Hepatocyte (in vitro differentiated cells): ENCODE results near the gene CAMK1. TPM values are rescaled to one million over a fixed set of nuclear protein-coding genes. Genes with fewer than 3 reads are reported as not detected.

Experiments
- DNase-seq: peaks from one replicate; pipeline ENCODE4 v3.0.0-alpha.2; 2016; ENCODE audit warnings: low spot score
- H2AFZ ChIP-seq: fragments of 200-600 bp; sonication (generic); 2 replicates; pipeline ENCODE4 v1.6.0; 2016; ENCODE audit warnings: antibody characterized with exemption, mild to moderate bottlenecking
- H3K27ac ChIP-seq: fragments of 200-600 bp; sonication (generic); 2 replicates; pipeline ENCODE4 v1.5.1; 2016; ENCODE audit warnings: mild to moderate bottlenecking
- H3K27me3 ChIP-seq: fragments of 200-600 bp; sonication (generic); 2 replicates; pipeline ENCODE4 v1.6.1; 2016
- H3K36me3 ChIP-seq: fragments of 200-600 bp; sonication (generic); replicated peaks from 2 replicates; pipeline ENCODE4 v1.5.1; 2016; ENCODE audit warnings: low read depth; ENCODE audit not compliant: insufficient read depth
- H3K4me1 ChIP-seq: fragments of 200-600 bp; sonication (generic); 2 replicates; pipeline ENCODE4 v1.5.1; 2016; ENCODE audit warnings: mild to moderate bottlenecking, moderate library complexity; ENCODE audit not compliant: insufficient read depth
- H3K4me2 ChIP-seq: fragments of 200-600 bp; sonication (generic); 2 replicates; pipeline ENCODE4 v1.6.0; 2016
- H3K4me3 ChIP-seq: fragments of 200-600 bp; sonication (generic); 2 replicates; pipeline ENCODE4 v1.5.1; 2016; ENCODE audit warnings: mild to moderate bottlenecking
- H3K79me2 ChIP-seq: fragments of 200-600 bp; sonication (generic); 2 replicates; pipeline ENCODE4 v1.6.0; 2017; ENCODE audit warnings: mild to moderate bottlenecking
- H3K9me2 ChIP-seq: fragments of 200-600 bp; sonication (generic); replicated peaks from 2 replicates; pipeline ENCODE4 v1.6.0; 2017; ENCODE audit warnings: mild to moderate bottlenecking; ENCODE audit not compliant: insufficient read depth
- H3K9me3 ChIP-seq: fragments of 200-600 bp; sonication (generic); 2 replicates; pipeline ENCODE4 v1.5.1; 2016; ENCODE audit warnings: low read depth, mild to moderate bottlenecking
- H4K20me1 ChIP-seq: fragments of 200-600 bp; sonication (generic); 2 replicates; pipeline ENCODE4 v1.6.0; 2016; ENCODE audit warnings: mild to moderate bottlenecking; ENCODE audit not compliant: insufficient read depth, poor library complexity, severe bottlenecking
- CTCF ChIP-seq: fragments of 200-600 bp; sonication (generic); IDR thresholded peaks from 2 replicates; pipeline ENCODE4 v1.5.1; 2016; ENCODE audit warnings: antibody characterized with exemption, mild to moderate bottlenecking; ENCODE audit not compliant: poor library complexity
- EZH2 ChIP-seq: fragments of 200-600 bp; sonication (generic); IDR thresholded peaks from 2 replicates; pipeline ENCODE4 v1.6.1; 2016; ENCODE audit warnings: antibody characterized with exemption, mild to moderate bottlenecking, borderline replicate concordance
- EZH2phosphoT487 ChIP-seq: fragments of 200-600 bp; sonication (generic); IDR thresholded peaks from one replicate; pipeline ENCODE4 v1.6.1; 2018; ENCODE audit warnings: antibody characterized with exemption, mild to moderate bottlenecking, low read depth, moderate library complexity; ENCODE audit not compliant: unreplicated experiment, severe bottlenecking
- WGBS: methylation state at CpG from one replicate; pipeline ENCODE4 v1.1.6; 2016; ENCODE audit warnings: low lambda C conversion rate; ENCODE audit errors: missing lambda C conversion rate; 5-methylcytosine and 5-hydroxymethylcytosine counted together
- polyA plus RNA-seq: library from polyadenylated mRNA; unstranded; fragments of >200 nt; fragmentation: Nextera tagmentation; extraction: Ambion mirVana; gene quantifications from 2 replicates; pipeline ENCODE4 v1.2.1, GENCODE V29; 2016
- total RNA-seq: library from RNA; depleted of rRNA; stranded (reverse); fragments of >200 nt; gene quantifications from 2 replicates; pipeline ENCODE4 v1.2.3, GENCODE V29; 2014

CAMK1 gene
- total and polyA plus RNA-seq, 2 experiments from 2014 or later, result 9.7 to 16.1 TPM

- DNase-seq, result no peak
- WGBS, result 79% methylated on average over 4 of the region's 4 CpGs
- H3K27me3 ChIP-seq, result peaks cover 4% of the 10 kb centered on the region
- H3K36me3 ChIP-seq, result no peaks in the 10 kb centered on the region
- H3K27ac ChIP-seq, result no peak overlapping the region
- H4K20me1 ChIP-seq, result no peaks in the 10 kb centered on the region
- TF ChIP-seq CTCF (no peak), EZH2 (no peak), EZH2phosphoT487 (no peak)
- no peak overlapping the region for H3K4me2 ChIP-seq
- H3K4me3 ChIP-seq, result no peak overlapping the region
- H3K79me2 ChIP-seq, result no peaks in the 10 kb centered on the region
- no peak overlapping the region for H2AFZ ChIP-seq
- peaks cover 6% of the 10 kb centered on the region for H3K4me1 ChIP-seq
- no peaks in the 10 kb centered on the region for H3K9me3 ChIP-seq
- H3K9me2 ChIP-seq, result no peaks in the 10 kb centered on the region
Measured at GRCh38 chr3:9713142-9713541, 56.6 kb downstream of the CAMK1 start.

- Histone ChIP-seq H3K9me2 (no peaks in the 10 kb centered on the region), H3K79me2 (no peaks in the 10 kb centered on the region), H3K27me3 (peaks cover 4% of the 10 kb centered on the region), H3K9me3 (no peaks in the 10 kb centered on the region), H3K27ac (no peak overlapping the region), H4K20me1 (no peaks in the 10 kb centered on the region), H2AFZ (no peak overlapping the region), H3K4me1 (peaks cover 6% of the 10 kb centered on the region), H3K4me2 (no peak overlapping the region), H3K36me3 (no peaks in the 10 kb centered on the region), H3K4me3 (no peak overlapping the region)
- DNase-seq, result no peak
- WGBS, result 90% methylated on average over 2 of the region's 2 CpGs
- no peak for TF ChIP-seq CTCF
- TF ChIP-seq EZH2phosphoT487, result no peak
- no peak for TF ChIP-seq EZH2
Measured at GRCh38 chr3:9712415-9712814, 57.3 kb downstream of the CAMK1 start.

GRCh38 chr3:9710174-9710739 lies 59.5 kb downstream of the CAMK1 start:
- no peaks in the 10 kb centered on the region for H3K4me1 ChIP-seq
- H3K27ac ChIP-seq, result no peak overlapping the region
- H3K27me3 ChIP-seq, result peaks cover 15% of the 10 kb centered on the region
- no peak for DNase-seq
- no peaks in the 10 kb centered on the region for H4K20me1 ChIP-seq
- no peaks in the 10 kb centered on the region for H3K79me2 ChIP-seq
- no peaks in the 10 kb centered on the region for H3K9me2 ChIP-seq
- H3K9me3 ChIP-seq, result no peaks in the 10 kb centered on the region
- no peaks in the 10 kb centered on the region for H3K36me3 ChIP-seq
- WGBS, result 78% methylated on average over 3 of the region's 3 CpGs
- TF ChIP-seq EZH2 (no peak), EZH2phosphoT487 (no peak), CTCF (no peak)
- no peak overlapping the region for H3K4me3 ChIP-seq
- no peak overlapping the region for H2AFZ ChIP-seq
- H3K4me2 ChIP-seq, result no peak overlapping the region

Other genes with a start within 250 kb of the CAMK1 start
- not detected in 2 replicates for gene LHFPL4, start 216.1 kb downstream of the CAMK1 start, total RNA-seq
- gene LHFPL4, start 216.1 kb downstream of the CAMK1 start, polyA plus RNA-seq, result 0.09 and 0.34 TPM in 2 replicates
- 26.9 and 27.1 TPM in 2 replicates for gene MTMR14, start 120.4 kb downstream of the CAMK1 start, total RNA-seq
- gene MTMR14, start 120.4 kb downstream of the CAMK1 start, polyA plus RNA-seq, result 34.8 and 40.2 TPM in 2 replicates
- gene CPNE9, start 66.1 kb downstream of the CAMK1 start, total RNA-seq, result not detected in 2 replicates
- gene CPNE9, start 66.1 kb downstream of the CAMK1 start, polyA plus RNA-seq, result not detected in 2 replicates
- 9.6 and 10.7 TPM in 2 replicates for gene BRPF1, start 38.2 kb downstream of the CAMK1 start, total RNA-seq
- gene BRPF1, start 38.2 kb downstream of the CAMK1 start, polyA plus RNA-seq, result 9.1 and 9.3 TPM in 2 replicates
- 34.7 and 38.7 TPM in 2 replicates for gene OGG1, start 20.0 kb downstream of the CAMK1 start, total RNA-seq
- 43.2 and 48.9 TPM in 2 replicates for gene OGG1, start 20.0 kb downstream of the CAMK1 start, polyA plus RNA-seq
- gene TADA3, start 22.5 kb upstream of the CAMK1 start, total RNA-seq, result 65.5 and 70.4 TPM in 2 replicates
- gene TADA3, start 22.5 kb upstream of the CAMK1 start, polyA plus RNA-seq, result 55.5 and 61.2 TPM in 2 replicates
- gene ARPC4, start 23.1 kb upstream of the CAMK1 start, total RNA-seq, result 175 and 182 TPM in 2 replicates
- gene ARPC4, start 23.1 kb upstream of the CAMK1 start, polyA plus RNA-seq, result 132 and 149 TPM in 2 replicates
- gene TTLL3, start 40.3 kb upstream of the CAMK1 start, total RNA-seq, result 20.5 and 21.5 TPM in 2 replicates
- 27.4 and 52.2 TPM in 2 replicates for gene TTLL3, start 40.3 kb upstream of the CAMK1 start, polyA plus RNA-seq
- 37.4 and 38.7 TPM in 2 replicates for gene RPUSD3, start 74.1 kb upstream of the CAMK1 start, total RNA-seq
- 74.7 and 82.3 TPM in 2 replicates for gene RPUSD3, start 74.1 kb upstream of the CAMK1 start, polyA plus RNA-seq
- 16.6 and 20.4 TPM in 2 replicates for gene CIDEC, start 110.3 kb upstream of the CAMK1 start, total RNA-seq
- gene CIDEC, start 110.3 kb upstream of the CAMK1 start, polyA plus RNA-seq, result 28.7 and 37.3 TPM in 2 replicates
- 61.4 and 73.8 TPM in 2 replicates for gene JAGN1, start 120.7 kb upstream of the CAMK1 start, total RNA-seq
- gene JAGN1, start 120.7 kb upstream of the CAMK1 start, polyA plus RNA-seq, result 70.2 and 83.5 TPM in 2 replicates
- gene IL17RE, start 132.9 kb upstream of the CAMK1 start, total RNA-seq, result 9.1 and 10.2 TPM in 2 replicates
- gene IL17RE, start 132.9 kb upstream of the CAMK1 start, polyA plus RNA-seq, result 6.3 and 6.8 TPM in 2 replicates
- 27.3 and 39.4 TPM in 2 replicates for gene IL17RC, start 147.2 kb upstream of the CAMK1 start, total RNA-seq
- 47.8 and 48.5 TPM in 2 replicates for gene IL17RC, start 147.2 kb upstream of the CAMK1 start, polyA plus RNA-seq
- gene CRELD1, start 163.9 kb upstream of the CAMK1 start, total RNA-seq, result 40.5 and 43.9 TPM in 2 replicates
- gene CRELD1, start 163.9 kb upstream of the CAMK1 start, polyA plus RNA-seq, result 82.9 and 83.6 TPM in 2 replicates
- gene PRRT3, start 182.5 kb upstream of the CAMK1 start, total RNA-seq, result 1.1 and 2.5 TPM in 2 replicates
- 2.0 and 4.0 TPM in 2 replicates for gene PRRT3, start 182.5 kb upstream of the CAMK1 start, polyA plus RNA-seq
- gene EMC3, start 216.9 kb upstream of the CAMK1 start, total RNA-seq, result 116 and 133 TPM in 2 replicates
- 147 and 151 TPM in 2 replicates for gene EMC3, start 216.9 kb upstream of the CAMK1 start, polyA plus RNA-seq